ENCODE results near the gene ZDHHC8.

The ZDHHC8 gene

GRCh38 chr22:20165913-20166312 lies 34.3 kb downstream of the ZDHHC8 start:
- H3K4me3 ChIP-seq (replicated peaks in 1 of 2; ENCODE audit: low read depth in 2 of 2, low read length in 2 of 2), result no peak overlapping the region
- TF ChIP-seq CTCF (IDR thresholded peaks at IDR 0.05; ENCODE audit: low read depth, low read length), result no peak
- DNase-seq (ENCODE audit: low read depth in 2 of 2), result no peak

GRCh38 chr22:20166703-20167102 lies 35.1 kb downstream of the ZDHHC8 start:
- DNase-seq (ENCODE audit: low read depth in 2 of 2), result no peak
- H3K4me3 ChIP-seq (replicated peaks in 1 of 2; ENCODE audit: low read depth in 2 of 2, low read length in 2 of 2), result no peak overlapping the region

GRCh38 chr22:20167643-20168322 lies 36.2 kb downstream of the ZDHHC8 start:
- no peak for TF ChIP-seq CTCF (IDR thresholded peaks at IDR 0.05; ENCODE audit: low read depth, low read length)
- DNase-seq (ENCODE audit: low read depth in 2 of 2), result no peak
- H3K4me3 ChIP-seq (replicated peaks in 1 of 2; ENCODE audit: low read depth in 2 of 2, low read length in 2 of 2), result no peak overlapping the region

More at GRCh38 chr22:20166703-20167102, 35.1 kb downstream of the ZDHHC8 start:
- no peak for TF ChIP-seq CTCF (IDR thresholded peaks at IDR 0.05; ENCODE audit: low read depth, low read length)

- no peak for TF ChIP-seq CTCF (IDR thresholded peaks at IDR 0.05; ENCODE audit: low read depth, low read length)
- DNase-seq (ENCODE audit: low read depth in 2 of 2), result no peak
- no peak overlapping the region for H3K4me3 ChIP-seq (replicated peaks in 1 of 2; ENCODE audit: low read depth in 2 of 2, low read length in 2 of 2)
Observed at GRCh38 chr22:20169253-20169822, 37.7 kb downstream of the ZDHHC8 start.

- TF ChIP-seq CTCF (IDR thresholded peaks at IDR 0.05; ENCODE audit: low read depth, low read length), result no peak
- H3K4me3 ChIP-seq (replicated peaks in 1 of 2; ENCODE audit: low read depth in 2 of 2, low read length in 2 of 2), result no peak overlapping the region
- no peak for DNase-seq (ENCODE audit: low read depth in 2 of 2)
Observed at GRCh38 chr22:20170170-20170569, 38.6 kb downstream of the ZDHHC8 start.

GRCh38 chr22:20171288-20172140 lies 39.9 kb downstream of the ZDHHC8 start:
- H3K4me3 ChIP-seq (replicated peaks in 1 of 2; ENCODE audit: low read depth in 2 of 2, low read length in 2 of 2), result no peak overlapping the region
- DNase-seq (ENCODE audit: low read depth in 2 of 2), result no peak
- TF ChIP-seq CTCF (IDR thresholded peaks at IDR 0.05; ENCODE audit: low read depth, low read length), result no peak

Measured in cardiac fibroblast (primary cell).